ENCODE results near the gene TMEM167A.

Gene TMEM167A

GRCh38 chr5:83076742-83077661 is at the start of gene TMEM167A, which contains the start of gene XRCC4:
Gene TMEM167A, minus strand, starts transcription at chr5:83077394. Its CDS starts 71 bp downstream, at chr5:83077323.
Gene XRCC4, plus strand, starts transcription at chr5:83077547. Its CDS starts 27,373 bp downstream, at chr5:83104920.
- peak; percentile 97 for DNase-seq (ENCODE audit: low spot score)

GRCh38 chr5:83126501-83126900 is 49.3 kb upstream of the TMEM167A start:
- DNase-seq (ENCODE audit: low spot score), result no peak

- no peak for DNase-seq (ENCODE audit: low spot score)
These were observed 48.4 kb upstream of the TMEM167A start for GRCh38 chr5:83125560-83125959.

GRCh38 chr5:83124593-83124992 is 47.4 kb upstream of the TMEM167A start:
- no peak for DNase-seq (ENCODE audit: low spot score)

- DNase-seq (ENCODE audit: low spot score), result no peak
These were observed 41.8 kb upstream of the TMEM167A start for GRCh38 chr5:83118976-83119375.

- DNase-seq (ENCODE audit: low spot score), result no peak
These were observed 41.3 kb upstream of the TMEM167A start for GRCh38 chr5:83118471-83118870.

GRCh38 chr5:83115816-83116215 is 38.6 kb upstream of the TMEM167A start:
- DNase-seq (ENCODE audit: low spot score), result no peak

- no peak for DNase-seq (ENCODE audit: low spot score)
These were observed 32.2 kb upstream of the TMEM167A start for GRCh38 chr5:83109380-83109779.

- DNase-seq (ENCODE audit: low spot score), result no peak
These were observed 30.7 kb upstream of the TMEM167A start for GRCh38 chr5:83107692-83108420.

- DNase-seq (ENCODE audit: low spot score), result peak; percentile 26
These were observed 26.8 kb upstream of the TMEM167A start for GRCh38 chr5:83104021-83104420.

GRCh38 chr5:83102364-83102980 is 25.3 kb upstream of the TMEM167A start:
- no peak for DNase-seq (ENCODE audit: low spot score)

GRCh38 chr5:83101514-83101913 is 24.3 kb upstream of the TMEM167A start:
- DNase-seq (ENCODE audit: low spot score), result no peak

GRCh38 chr5:83099445-83099844 is 22.3 kb upstream of the TMEM167A start:
- no peak for DNase-seq (ENCODE audit: low spot score)

GRCh38 chr5:83099001-83099400 is 21.8 kb upstream of the TMEM167A start:
- no peak for DNase-seq (ENCODE audit: low spot score)

GRCh38 chr5:83097689-83098231 is 20.6 kb upstream of the TMEM167A start:
- peak; percentile 29 for DNase-seq (ENCODE audit: low spot score)

- no peak for DNase-seq (ENCODE audit: low spot score)
These were observed 19.6 kb upstream of the TMEM167A start for GRCh38 chr5:83096660-83097339.

- peak; percentile 85 for DNase-seq (ENCODE audit: low spot score)
These were observed 18.9 kb upstream of the TMEM167A start for GRCh38 chr5:83095957-83096539.

GRCh38 chr5:83095163-83095956 is 18.2 kb upstream of the TMEM167A start:
- DNase-seq (ENCODE audit: low spot score), result no peak

GRCh38 chr5:83093692-83094091 is 16.5 kb upstream of the TMEM167A start:
- DNase-seq (ENCODE audit: low spot score), result no peak

GRCh38 chr5:83092619-83093018 is 15.4 kb upstream of the TMEM167A start:
- no peak for DNase-seq (ENCODE audit: low spot score)
